Prostate gland (tissue), 2 donors: Measurements from ENCODE around the gene FAM111B. TPM values are rescaled to one million over a fixed set of nuclear protein-coding genes. Genes with fewer than 3 reads are reported as not detected.

Experiments used
- DNase-seq: peaks from one replicate; pipeline ENCODE4 v3.0.0-alpha.2; 2019; ENCODE audit warnings: low spot score
- H3K27ac ChIP-seq, 2 donors: fragments of 200-600 bp; sonication (generic); 2 replicates each; pipeline ENCODE4 v1.5.1; 2017 to 2019
- H3K27me3 ChIP-seq: fragments of 200-600 bp; sonication (generic); replicated peaks from 2 replicates; pipeline ENCODE4 v1.5.1; 2019; ENCODE audit not compliant: insufficient read depth
- H3K36me3 ChIP-seq, 2 donors: fragments of 200-600 bp; sonication (generic); 1 replicate in 1 of 2; 2 replicates in 1 of 2; pipeline versions ENCODE4 v1.5.1 to v1.8.1; 2017 to 2019
- H3K4me1 ChIP-seq: fragments of 200-600 bp; sonication (generic); replicated peaks from 2 replicates; pipeline ENCODE4 v1.5.1; 2019
- H3K4me3 ChIP-seq, 2 donors: fragments of 200-600 bp; sonication (generic); 2 replicates each; pipeline ENCODE4 v1.5.1; 2017 to 2019
- H3K9me3 ChIP-seq: fragments of 200-600 bp; sonication (generic); 2 replicates; pipeline ENCODE4 v1.5.1; 2017
- CTCF ChIP-seq, 4 experiments: fragments of 200-600 bp in 2 of 4; fragments of 450-650 bp in 2 of 4; sonication (generic) in 2 of 4; IDR thresholded peaks; 1 replicate in 3 of 4; 2 replicates in 1 of 4; pipeline ENCODE4 v1.5.1; 2016 to 2019; ENCODE audit warnings: antibody characterized with exemption in 4 of 4, mild to moderate bottlenecking in 2 of 4, moderate library complexity in 2 of 4
- POLR2A ChIP-seq: fragments of 450-650 bp; IDR thresholded peaks from one replicate; pipeline ENCODE4 v1.6.1; 2016; ENCODE audit warnings: antibody characterized with exemption, mild to moderate bottlenecking
- POLR2AphosphoS5 ChIP-seq: sonication (generic); formaldehyde crosslinking; IDR thresholded peaks from one replicate; pipeline ENCODE4 v1.6.1; 2017; ENCODE audit warnings: antibody characterized with exemption
- WGBS: methylation state at CpG from one replicate; pipeline ENCODE4 v1.1.5; 2018; 5-methylcytosine and 5-hydroxymethylcytosine counted together
- intact Hi-C: fragments of 100-400 bp; cut with DNase I; formaldehyde crosslinking; loops from one replicate; pipeline ENCODE4 v1.14.2; 2022
- total RNA-seq, 2 donors: library from RNA; depleted of rRNA; stranded (reverse); fragments of >200 nt; gene quantifications; one replicate each; pipeline ENCODE4 v1.1.0, GENCODE V29; 2016

Gene FAM111B
- total RNA-seq, 2 donors from 2014 or later, result 0.62 to 1.4 TPM

GRCh38 chr11:59175091-59175501 is 68.1 kb downstream of the FAM111B start:
- WGBS, result 49% methylated on average over 4 of the region's 4 CpGs
- H3K36me3 ChIP-seq, result no peaks in the 10 kb centered on the region
- no peaks in the 10 kb centered on the region for H3K9me3 ChIP-seq
- no peaks in the 10 kb centered on the region for H3K27me3 ChIP-seq
- no peak for TF ChIP-seq POLR2A
- intact Hi-C loops, result no loop called here
- peak overlapping the region in 1 of 2 donors; percentile 53 for H3K27ac ChIP-seq
- peaks cover 5% of the 10 kb centered on the region for H3K4me1 ChIP-seq
- DNase-seq, result no peak
- H3K4me3 ChIP-seq, result no peak overlapping the region

- no peak for DNase-seq
- Histone ChIP-seq H3K27ac (no peak overlapping the region), H3K9me3 (no peaks in the 10 kb centered on the region), H3K36me3 (no peaks in the 10 kb centered on the region), H3K4me3 (no peak overlapping the region), H3K4me1 (peaks cover 5% of the 10 kb centered on the region), H3K27me3 (no peaks in the 10 kb centered on the region)
- intact Hi-C loops, result no loop called here
- no peak for TF ChIP-seq POLR2A
- no peak for TF ChIP-seq CTCF (IDR thresholded peaks at IDR 0.05)
- no peak for TF ChIP-seq POLR2AphosphoS5
- 92% methylated on average over 7 of the region's 7 CpGs for WGBS
These were observed 69.3 kb downstream of the FAM111B start for GRCh38 chr11:59176330-59176729.

Other genes with a start within 250 kb of the FAM111B start
- gene GLYATL1, start 167.7 kb upstream of the FAM111B start, total RNA-seq, result 10 to 100 TPM in 1 of 2 donors, 1 to 10 TPM in 1; 4.0 to 33.7 TPM
- gene GLYATL1B, start 20.9 kb upstream of the FAM111B start, total RNA-seq, result not detected
- 10 to 100 TPM; 49.5 to 60.3 TPM for gene FAM111A, start 35.6 kb downstream of the FAM111B start, total RNA-seq
- gene DTX4, start 64.9 kb downstream of the FAM111B start, total RNA-seq, result 10 to 100 TPM in 1 of 2 donors, 1 to 10 TPM in 1; 6.9 to 10.7 TPM
- 1 to 10 TPM; 3.2 to 8.2 TPM for gene MPEG1, start 105.7 kb downstream of the FAM111B start, total RNA-seq